22Rv1 (cell line): ENCODE measurements around the gene LPCAT2.

Experiments
- ZFX ChIP-seq: fragments of 450-650 bp; IDR thresholded peaks from 2 replicates; pipeline ENCODE4 v1.6.1; 2017; ENCODE audit warnings: antibody characterized with exemption, borderline replicate concordance
- TF ChIP-seq, protein P1 (sequence below): fragments of 450-650 bp; IDR thresholded peaks from 2 replicates; pipeline ENCODE4 v1.5.1; 2017; ENCODE audit warnings: mild to moderate bottlenecking

DNA sequence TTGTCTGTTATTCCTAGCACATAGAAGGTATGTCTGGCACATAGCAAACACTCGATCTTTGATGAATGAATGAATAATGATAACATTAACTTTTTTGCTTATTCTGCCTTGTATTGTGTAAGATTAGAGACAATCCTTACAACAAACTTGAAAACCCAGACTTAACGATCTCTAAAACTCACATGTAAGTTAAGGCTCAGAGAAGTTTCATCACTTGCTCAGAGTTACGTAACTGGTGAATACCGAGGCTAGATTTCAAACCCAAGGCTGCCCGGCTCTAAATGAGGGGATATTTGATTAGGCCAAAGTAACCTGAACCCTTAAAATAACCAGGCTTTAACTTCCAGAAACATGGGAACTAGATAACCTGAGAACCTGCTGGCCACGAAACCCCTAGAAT, 79.9 kb downstream of the LPCAT2 start:
- TF ChIP-seq, protein P1, sequence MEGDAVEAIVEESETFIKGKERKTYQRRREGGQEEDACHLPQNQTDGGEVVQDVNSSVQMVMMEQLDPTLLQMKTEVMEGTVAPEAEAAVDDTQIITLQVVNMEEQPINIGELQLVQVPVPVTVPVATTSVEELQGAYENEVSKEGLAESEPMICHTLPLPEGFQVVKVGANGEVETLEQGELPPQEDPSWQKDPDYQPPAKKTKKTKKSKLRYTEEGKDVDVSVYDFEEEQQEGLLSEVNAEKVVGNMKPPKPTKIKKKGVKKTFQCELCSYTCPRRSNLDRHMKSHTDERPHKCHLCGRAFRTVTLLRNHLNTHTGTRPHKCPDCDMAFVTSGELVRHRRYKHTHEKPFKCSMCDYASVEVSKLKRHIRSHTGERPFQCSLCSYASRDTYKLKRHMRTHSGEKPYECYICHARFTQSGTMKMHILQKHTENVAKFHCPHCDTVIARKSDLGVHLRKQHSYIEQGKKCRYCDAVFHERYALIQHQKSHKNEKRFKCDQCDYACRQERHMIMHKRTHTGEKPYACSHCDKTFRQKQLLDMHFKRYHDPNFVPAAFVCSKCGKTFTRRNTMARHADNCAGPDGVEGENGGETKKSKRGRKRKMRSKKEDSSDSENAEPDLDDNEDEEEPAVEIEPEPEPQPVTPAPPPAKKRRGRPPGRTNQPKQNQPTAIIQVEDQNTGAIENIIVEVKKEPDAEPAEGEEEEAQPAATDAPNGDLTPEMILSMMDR = no peak
- no peak for TF ChIP-seq ZFX
